Bone marrow (tissue), 2 donors: Measurements from ENCODE around the gene ELAVL1.
A peak's percentile ranks its signal among the peaks of the same experiment; 100 is the strongest.
"Not testable (repeated sequence)": the region's sequence is repeated elsewhere in the genome, so short reads cannot be mapped to it uniquely, and the experiment has no call there.

Experiments
- DNase-seq, 2 donors: peaks; one replicate each; lab custom pipeline; 2025; lab: John Stamatoyannopoulos, UW

The ELAVL1 gene

GRCh38 chr19:8005534-8006256 is at the start of gene ELAVL1:
Gene ELAVL1, minus strand, starts transcription at chr19:8005641. Its CDS starts 13,826 bp downstream, at chr19:7991815.
- peak; percentile 59 to 67 for DNase-seq

GRCh38 chr19:8054169-8054568 is 48.7 kb upstream of the ELAVL1 start:
- DNase-seq = no peak

- no peak for DNase-seq
Measured at GRCh38 chr19:8052464-8052859, 47.0 kb upstream of the ELAVL1 start, which contains the start of gene CCL25. Gene CCL25, plus strand, starts transcription at chr19:8052760. Its CDS starts 290 bp downstream, at chr19:8053050.

GRCh38 chr19:8050274-8051096 is 45.0 kb upstream of the ELAVL1 start:
- peak; percentile 84 to 92 for DNase-seq

- DNase-seq = no peak
Measured at GRCh38 chr19:8046569-8047165, 41.2 kb upstream of the ELAVL1 start.

- no peak for DNase-seq
Measured at GRCh38 chr19:8045872-8046568, 40.6 kb upstream of the ELAVL1 start.

GRCh38 chr19:8044018-8044417 is 38.6 kb upstream of the ELAVL1 start:
- no peak for DNase-seq

- no peak for DNase-seq
Measured at GRCh38 chr19:8042900-8043299, 37.5 kb upstream of the ELAVL1 start.

GRCh38 chr19:8041531-8041931 is 36.1 kb upstream of the ELAVL1 start:
- DNase-seq = no peak

GRCh38 chr19:8039231-8039630 is 33.8 kb upstream of the ELAVL1 start:
- DNase-seq = no peak

- no peak for DNase-seq
Measured at GRCh38 chr19:8038815-8039214, 33.4 kb upstream of the ELAVL1 start.

GRCh38 chr19:8036434-8037099 is 31.1 kb upstream of the ELAVL1 start:
- DNase-seq = no peak

- no peak for DNase-seq
Measured at GRCh38 chr19:8034178-8034525, 28.7 kb upstream of the ELAVL1 start.

- not testable (repeated sequence) for DNase-seq
Measured at GRCh38 chr19:8033287-8034177, 28.1 kb upstream of the ELAVL1 start.

- no peak for DNase-seq
Measured at GRCh38 chr19:8030960-8031359, 25.5 kb upstream of the ELAVL1 start.

- no peak for DNase-seq
Measured at GRCh38 chr19:8028951-8029491, 23.6 kb upstream of the ELAVL1 start.

- no peak for DNase-seq
Measured at GRCh38 chr19:8025316-8025715, 19.9 kb upstream of the ELAVL1 start.

GRCh38 chr19:8024256-8024655 is 18.8 kb upstream of the ELAVL1 start:
- not testable (repeated sequence) for DNase-seq

- no peak for DNase-seq
Measured at GRCh38 chr19:8023371-8023770, 17.9 kb upstream of the ELAVL1 start.

GRCh38 chr19:8022275-8022674 is 16.8 kb upstream of the ELAVL1 start:
- no peak for DNase-seq
